Liver (tissue), 9 donors: ENCODE results near the gene RPP21. TPM values are rescaled to one million over a fixed set of nuclear protein-coding genes. Genes with fewer than 3 reads are reported as not detected.
"Not testable (repeated sequence)": the region's sequence is repeated elsewhere in the genome, so short reads cannot be mapped to it uniquely, and the experiment has no call there.

ENCODE experiments used
- DNase-seq: peaks from one replicate; pipeline ENCODE4 v3.0.0-alpha.2; 2017; ENCODE audit warnings: low spot score
- H3K27ac ChIP-seq, 2 donors: one replicate each; pipeline ENCODE4 v1.7.0; 2013; ENCODE audit warnings: inconsistent platforms in 2 of 2, low read length in 2 of 2, control low read depth in 1 of 2, low read depth in 1 of 2, mild to moderate bottlenecking in 1 of 2
- H3K27me3 ChIP-seq, 4 donors: one replicate each; pipeline versions ENCODE4 v1.6.1 to v1.7.0; 2013; ENCODE audit warnings: low read length in 3 of 4, inconsistent platforms in 1 of 4, mild to moderate bottlenecking in 1 of 4, moderate library complexity in 1 of 4; ENCODE audit not compliant: control insufficient read depth in 4 of 4, insufficient read depth in 4 of 4
- H3K36me3 ChIP-seq, 4 donors: one replicate each; pipeline versions ENCODE4 v1.6.1 to v1.7.0; 2013; ENCODE audit warnings: low read length in 3 of 4, mild to moderate bottlenecking in 3 of 4, low read depth in 1 of 4, moderate library complexity in 1 of 4; ENCODE audit not compliant: control insufficient read depth in 4 of 4, insufficient read depth in 3 of 4
- H3K4me1 ChIP-seq, 4 donors: one replicate each; pipeline versions ENCODE4 v1.6.1 to v1.7.0; 2013; ENCODE audit warnings: low read length in 3 of 4, mild to moderate bottlenecking in 3 of 4, moderate library complexity in 1 of 4; ENCODE audit not compliant: control insufficient read depth in 4 of 4, insufficient read depth in 4 of 4
- H3K4me3 ChIP-seq, 3 donors: one replicate each; pipeline versions ENCODE4 v1.6.1 to v1.7.0; 2013; ENCODE audit warnings: low read length in 3 of 3, control low read depth in 1 of 3, low read depth in 1 of 3, mild to moderate bottlenecking in 1 of 3
- H3K9ac ChIP-seq, 2 donors: one replicate each; pipeline ENCODE4 v1.7.0; 2013; ENCODE audit warnings: low read length in 2 of 2, mild to moderate bottlenecking in 2 of 2, moderate library complexity in 2 of 2, control low read depth in 1 of 2, low read depth in 1 of 2
- H3K9me3 ChIP-seq, 4 donors: one replicate each; pipeline versions ENCODE4 v1.6.1 to v1.7.0; 2013; ENCODE audit warnings: low read length in 3 of 4; ENCODE audit not compliant: control insufficient read depth in 4 of 4
- HNF4A ChIP-seq, 2 donors: conservative IDR thresholded peaks; 2 replicates each; pipeline ENCODE4 v1.6.1; 2016; ENCODE audit warnings: antibody characterized with exemption in 2 of 2, mild to moderate bottlenecking in 2 of 2
- RAD21 ChIP-seq, 2 donors: IDR thresholded peaks; 2 replicates each; pipeline ENCODE4 v1.6.1; 2016; ENCODE audit warnings: antibody characterized with exemption in 2 of 2, mild to moderate bottlenecking in 2 of 2
- WGBS: extraction: QIAGEN DNeasy Blood & Tissue Kit; methylation state at CpG from one replicate; pipeline ENCODE4 v1.1.7; 2013; 5-methylcytosine and 5-hydroxymethylcytosine counted together
- polyA plus RNA-seq, 2 donors: library from polyadenylated mRNA; stranded (reverse) in 1 of 2; unstranded in 1 of 2; fragments of 200-250 nt in 1 of 2; fragments of >200 nt in 1 of 2; fragmentation: Nextera tagmentation in 1 of 2; extraction: Ambion mirVana in 1 of 2; gene quantifications; one replicate each; pipeline versions ENCODE4 v1.2.1 to v1.2.3, GENCODE V29; 2013 to 2015
- total RNA-seq, 2 donors: library from RNA; depleted of rRNA; stranded (reverse); fragments of >200 nt; gene quantifications; one replicate each; pipeline ENCODE4 v1.2.3, GENCODE V29; 2014
- TF ChIP-seq, protein P1 (sequence below): IDR thresholded peaks from 2 replicates; pipeline ENCODE4 v1.6.1; 2016; ENCODE audit warnings: antibody characterized with exemption
- TF ChIP-seq, protein P2 (sequence below): IDR thresholded peaks from 2 replicates; pipeline ENCODE4 v1.6.1; 2016; ENCODE audit warnings: antibody characterized with exemption, mild to moderate bottlenecking
- TF ChIP-seq, protein P3 (sequence below): fragments of 150-350 bp; IDR thresholded peaks from 2 replicates; pipeline ENCODE4 v1.5.1; 2017; ENCODE audit warnings: improper control_type of control experiment, low read depth, low read length; ENCODE audit not compliant: missing input control
- donor health status: healthy.
- donor health status: healthy.
- donor health status: healthy.
- donor health status: healthy.
- donor health status: healthy.

RPP21 gene
- total and polyA plus RNA-seq, 4 donors: 9.3 to 32.9 (median 21.0) TPM

DNA sequence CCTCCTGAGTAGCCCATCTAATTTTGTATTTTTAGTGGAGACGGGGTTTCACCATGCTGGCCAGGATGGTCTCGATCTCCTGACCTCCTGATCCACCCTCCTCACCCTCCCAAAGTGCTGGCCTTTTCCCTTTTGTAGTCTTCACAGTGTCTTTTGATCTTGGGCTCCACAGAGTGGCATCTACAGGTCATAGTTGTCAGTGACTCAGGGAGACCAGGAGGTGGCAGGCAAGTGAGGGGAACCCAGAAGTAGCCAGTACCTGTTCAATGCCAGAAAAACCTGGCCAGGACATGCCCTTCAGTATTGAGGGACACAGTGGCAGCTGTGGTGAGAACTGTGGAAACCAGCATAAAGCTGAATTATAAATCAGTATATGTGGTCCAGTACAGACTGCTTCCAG lies 19.6 kb downstream of the RPP21 start:
- Histone ChIP-seq H3K36me3 (no peaks in the 10 kb centered on the region), H3K4me1 (no peaks in the 10 kb centered on the region), H3K4me3 (no peak overlapping the region), H3K9me3 (peaks cover 0 to 2% (median 0%) of the 10 kb centered on the region in 4 donors), H3K9ac (no peak overlapping the region), H3K27me3 (peaks cover 0 to 9% (median 4%) of the 10 kb centered on the region in 4 donors), H3K27ac (no peak overlapping the region)
- 75% methylated on average over 2 of the region's 2 CpGs for WGBS
- TF ChIP-seq, protein P1, sequence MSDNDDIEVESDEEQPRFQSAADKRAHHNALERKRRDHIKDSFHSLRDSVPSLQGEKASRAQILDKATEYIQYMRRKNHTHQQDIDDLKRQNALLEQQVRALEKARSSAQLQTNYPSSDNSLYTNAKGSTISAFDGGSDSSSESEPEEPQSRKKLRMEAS: no peak
- TF ChIP-seq RAD21 (IDR thresholded peaks at IDR 0.05): peak; percentile 6 to 58
- DNase-seq: no peak

DNA sequence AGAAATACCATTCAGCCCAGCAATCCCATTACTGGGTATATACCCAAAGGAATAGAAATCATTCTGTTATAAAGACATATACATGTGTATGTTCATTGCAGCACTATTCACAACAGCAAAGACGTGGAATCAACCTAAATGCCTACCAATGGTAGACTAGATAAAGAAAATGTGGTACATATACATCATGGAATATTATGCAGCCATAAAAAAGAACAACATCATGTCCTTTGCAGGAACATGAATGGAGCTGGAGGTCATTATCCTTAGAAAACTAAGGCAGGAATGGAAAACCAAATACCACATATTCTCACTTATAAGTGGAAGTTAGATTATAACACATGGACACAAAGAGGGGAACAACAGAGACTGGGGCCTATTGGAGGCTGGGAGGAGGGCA lies 24.3 kb downstream of the RPP21 start:
- not testable (repeated sequence) for H3K9me3 ChIP-seq, H3K9ac ChIP-seq
- 36% methylated on average over 1 of the region's 1 CpG for WGBS

DNA sequence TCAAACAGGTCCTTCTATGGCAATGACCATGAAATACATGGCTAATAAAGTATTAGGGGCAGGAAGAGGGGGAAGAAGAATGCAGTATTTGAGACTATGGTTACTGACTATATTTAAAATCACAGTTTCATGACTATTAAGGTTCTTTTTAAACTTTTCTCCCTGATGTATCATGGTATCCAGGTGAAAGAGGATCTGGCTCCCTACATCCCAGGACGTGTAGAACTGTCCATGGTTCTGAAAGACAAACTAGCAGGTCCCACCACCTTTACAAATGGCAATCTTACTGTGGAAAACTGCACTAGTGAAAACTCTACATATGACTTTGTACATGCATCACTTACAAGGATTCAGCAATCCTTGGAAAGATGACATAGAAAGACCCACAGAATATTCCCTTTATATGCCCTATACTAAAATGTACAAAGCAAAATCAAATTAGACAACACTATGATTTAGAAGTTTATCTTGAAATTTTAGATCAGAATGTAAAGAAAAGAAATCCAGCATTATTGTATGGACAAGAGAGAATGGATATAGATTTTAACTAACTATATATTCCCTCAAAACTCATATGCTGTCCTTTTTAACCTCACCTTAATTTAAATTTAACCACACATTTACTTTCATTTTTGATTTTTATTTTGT lies 33.5 kb downstream of the RPP21 start:
- no peaks in the 10 kb centered on the region for H3K9me3 ChIP-seq
- WGBS: 1% methylated on average over 1 of the region's 1 CpG
- no peak overlapping the region for H3K9ac ChIP-seq
- H3K27ac ChIP-seq: no peak overlapping the region
- no peaks in the 10 kb centered on the region for H3K4me1 ChIP-seq
- H3K36me3 ChIP-seq: no peaks in the 10 kb centered on the region
- TF ChIP-seq, protein P2, sequence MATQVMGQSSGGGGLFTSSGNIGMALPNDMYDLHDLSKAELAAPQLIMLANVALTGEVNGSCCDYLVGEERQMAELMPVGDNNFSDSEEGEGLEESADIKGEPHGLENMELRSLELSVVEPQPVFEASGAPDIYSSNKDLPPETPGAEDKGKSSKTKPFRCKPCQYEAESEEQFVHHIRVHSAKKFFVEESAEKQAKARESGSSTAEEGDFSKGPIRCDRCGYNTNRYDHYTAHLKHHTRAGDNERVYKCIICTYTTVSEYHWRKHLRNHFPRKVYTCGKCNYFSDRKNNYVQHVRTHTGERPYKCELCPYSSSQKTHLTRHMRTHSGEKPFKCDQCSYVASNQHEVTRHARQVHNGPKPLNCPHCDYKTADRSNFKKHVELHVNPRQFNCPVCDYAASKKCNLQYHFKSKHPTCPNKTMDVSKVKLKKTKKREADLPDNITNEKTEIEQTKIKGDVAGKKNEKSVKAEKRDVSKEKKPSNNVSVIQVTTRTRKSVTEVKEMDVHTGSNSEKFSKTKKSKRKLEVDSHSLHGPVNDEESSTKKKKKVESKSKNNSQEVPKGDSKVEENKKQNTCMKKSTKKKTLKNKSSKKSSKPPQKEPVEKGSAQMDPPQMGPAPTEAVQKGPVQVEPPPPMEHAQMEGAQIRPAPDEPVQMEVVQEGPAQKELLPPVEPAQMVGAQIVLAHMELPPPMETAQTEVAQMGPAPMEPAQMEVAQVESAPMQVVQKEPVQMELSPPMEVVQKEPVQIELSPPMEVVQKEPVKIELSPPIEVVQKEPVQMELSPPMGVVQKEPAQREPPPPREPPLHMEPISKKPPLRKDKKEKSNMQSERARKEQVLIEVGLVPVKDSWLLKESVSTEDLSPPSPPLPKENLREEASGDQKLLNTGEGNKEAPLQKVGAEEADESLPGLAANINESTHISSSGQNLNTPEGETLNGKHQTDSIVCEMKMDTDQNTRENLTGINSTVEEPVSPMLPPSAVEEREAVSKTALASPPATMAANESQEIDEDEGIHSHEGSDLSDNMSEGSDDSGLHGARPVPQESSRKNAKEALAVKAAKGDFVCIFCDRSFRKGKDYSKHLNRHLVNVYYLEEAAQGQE: peak; percentile 99
- TF ChIP-seq, protein P3, sequence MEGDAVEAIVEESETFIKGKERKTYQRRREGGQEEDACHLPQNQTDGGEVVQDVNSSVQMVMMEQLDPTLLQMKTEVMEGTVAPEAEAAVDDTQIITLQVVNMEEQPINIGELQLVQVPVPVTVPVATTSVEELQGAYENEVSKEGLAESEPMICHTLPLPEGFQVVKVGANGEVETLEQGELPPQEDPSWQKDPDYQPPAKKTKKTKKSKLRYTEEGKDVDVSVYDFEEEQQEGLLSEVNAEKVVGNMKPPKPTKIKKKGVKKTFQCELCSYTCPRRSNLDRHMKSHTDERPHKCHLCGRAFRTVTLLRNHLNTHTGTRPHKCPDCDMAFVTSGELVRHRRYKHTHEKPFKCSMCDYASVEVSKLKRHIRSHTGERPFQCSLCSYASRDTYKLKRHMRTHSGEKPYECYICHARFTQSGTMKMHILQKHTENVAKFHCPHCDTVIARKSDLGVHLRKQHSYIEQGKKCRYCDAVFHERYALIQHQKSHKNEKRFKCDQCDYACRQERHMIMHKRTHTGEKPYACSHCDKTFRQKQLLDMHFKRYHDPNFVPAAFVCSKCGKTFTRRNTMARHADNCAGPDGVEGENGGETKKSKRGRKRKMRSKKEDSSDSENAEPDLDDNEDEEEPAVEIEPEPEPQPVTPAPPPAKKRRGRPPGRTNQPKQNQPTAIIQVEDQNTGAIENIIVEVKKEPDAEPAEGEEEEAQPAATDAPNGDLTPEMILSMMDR: no peak
- no peak for DNase-seq
- H3K27me3 ChIP-seq: peaks cover 0 to under 1% (median 0%) of the 10 kb centered on the region in 4 donors
- H3K4me3 ChIP-seq: no peak overlapping the region

More for the DNA sequence above, 24.3 kb downstream of the RPP21 start:
- not testable (repeated sequence) for H3K27me3 ChIP-seq, H3K27ac ChIP-seq, H3K36me3 ChIP-seq, H3K4me3 ChIP-seq, H3K4me1 ChIP-seq, DNase-seq

DNA sequence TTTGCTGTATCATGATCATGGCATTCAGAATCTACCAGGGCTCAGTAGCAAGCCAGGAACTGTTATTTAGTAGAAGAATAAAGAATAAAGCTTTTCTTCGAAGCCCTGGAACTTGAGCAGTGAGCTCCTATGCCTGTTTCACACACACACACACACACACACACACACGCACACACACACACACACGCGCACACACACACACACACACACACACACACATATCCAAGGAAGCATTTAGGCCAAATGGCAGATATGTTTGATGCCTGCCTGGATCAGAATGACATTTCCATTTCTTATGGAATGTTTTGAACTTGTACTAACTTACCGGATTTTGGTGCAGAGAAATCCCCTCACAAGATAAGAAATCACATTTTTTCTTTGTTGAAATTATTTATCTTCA lies 35.5 kb downstream of the RPP21 start:
- H3K9ac ChIP-seq: no peak overlapping the region
- 24% methylated on average over 5 of the region's 5 CpGs for WGBS

More for the DNA sequence above, 35.5 kb downstream of the RPP21 start:
- no peak overlapping the region for H3K27ac ChIP-seq
- no peak for DNase-seq
- no peaks in the 10 kb centered on the region for H3K36me3 ChIP-seq
- H3K27me3 ChIP-seq: peaks cover 0 to 6% (median 0%) of the 10 kb centered on the region in 4 donors
- no peaks in the 10 kb centered on the region for H3K4me1 ChIP-seq
- TF ChIP-seq RAD21 (IDR thresholded peaks at IDR 0.05) (no peak), HNF4A (conservative IDR thresholded peaks at IDR 0.05) (no peak)
- TF ChIP-seq, protein P1: no peak
- H3K9me3 ChIP-seq: no peaks in the 10 kb centered on the region
- no peak overlapping the region for H3K4me3 ChIP-seq
